ENCODE data around the gene TUG1. TPM values are rescaled to one million over a fixed set of nuclear protein-coding genes. Genes with fewer than 3 reads are reported as not detected.

Gene TUG1
- total RNA-seq, 1 donor from 2014 or later = 74.7 TPM

DNA sequence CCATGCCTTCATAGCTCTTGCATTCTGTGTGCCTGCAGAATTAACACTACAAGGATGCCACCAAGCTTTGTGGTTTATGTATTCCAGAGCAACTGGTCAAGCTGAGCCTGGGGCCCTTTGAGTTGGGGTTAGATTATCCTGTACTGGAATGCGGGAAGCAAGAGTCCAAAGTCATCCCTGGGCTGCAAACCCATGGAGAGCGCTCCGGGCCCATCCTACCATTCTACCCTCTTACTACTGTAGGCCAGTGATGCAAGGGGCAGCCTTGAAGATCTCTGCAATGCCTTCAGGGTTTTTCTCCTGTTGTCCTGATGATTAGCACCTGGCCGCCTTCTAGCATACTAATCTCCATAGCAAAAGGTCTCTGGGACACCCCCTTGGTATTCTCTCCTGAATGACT lies 51.3 kb downstream of the TUG1 start:
- H3K4me3 Mint-ChIP-seq (ENCODE audit: unreplicated experiment) = no peak overlapping the region
- no peaks in the 10 kb centered on the region for H3K27me3 Mint-ChIP-seq (ENCODE audit: low read depth)
- no peak overlapping the region for H3K27ac Mint-ChIP-seq (ENCODE audit: unreplicated experiment)
- H3K36me3 Mint-ChIP-seq (ENCODE audit: low read depth) = no peaks in the 10 kb centered on the region
- DNase-seq (ENCODE audit: low spot score) = no peak
- H3K9me3 Mint-ChIP-seq (ENCODE audit: low read depth) = no peaks in the 10 kb centered on the region
- TF ChIP-seq, protein P1, sequence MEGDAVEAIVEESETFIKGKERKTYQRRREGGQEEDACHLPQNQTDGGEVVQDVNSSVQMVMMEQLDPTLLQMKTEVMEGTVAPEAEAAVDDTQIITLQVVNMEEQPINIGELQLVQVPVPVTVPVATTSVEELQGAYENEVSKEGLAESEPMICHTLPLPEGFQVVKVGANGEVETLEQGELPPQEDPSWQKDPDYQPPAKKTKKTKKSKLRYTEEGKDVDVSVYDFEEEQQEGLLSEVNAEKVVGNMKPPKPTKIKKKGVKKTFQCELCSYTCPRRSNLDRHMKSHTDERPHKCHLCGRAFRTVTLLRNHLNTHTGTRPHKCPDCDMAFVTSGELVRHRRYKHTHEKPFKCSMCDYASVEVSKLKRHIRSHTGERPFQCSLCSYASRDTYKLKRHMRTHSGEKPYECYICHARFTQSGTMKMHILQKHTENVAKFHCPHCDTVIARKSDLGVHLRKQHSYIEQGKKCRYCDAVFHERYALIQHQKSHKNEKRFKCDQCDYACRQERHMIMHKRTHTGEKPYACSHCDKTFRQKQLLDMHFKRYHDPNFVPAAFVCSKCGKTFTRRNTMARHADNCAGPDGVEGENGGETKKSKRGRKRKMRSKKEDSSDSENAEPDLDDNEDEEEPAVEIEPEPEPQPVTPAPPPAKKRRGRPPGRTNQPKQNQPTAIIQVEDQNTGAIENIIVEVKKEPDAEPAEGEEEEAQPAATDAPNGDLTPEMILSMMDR (IDR thresholded peaks at IDR 0.05) = no peak
- H3K4me1 Mint-ChIP-seq (ENCODE audit: low read depth) = no peaks in the 10 kb centered on the region

DNA sequence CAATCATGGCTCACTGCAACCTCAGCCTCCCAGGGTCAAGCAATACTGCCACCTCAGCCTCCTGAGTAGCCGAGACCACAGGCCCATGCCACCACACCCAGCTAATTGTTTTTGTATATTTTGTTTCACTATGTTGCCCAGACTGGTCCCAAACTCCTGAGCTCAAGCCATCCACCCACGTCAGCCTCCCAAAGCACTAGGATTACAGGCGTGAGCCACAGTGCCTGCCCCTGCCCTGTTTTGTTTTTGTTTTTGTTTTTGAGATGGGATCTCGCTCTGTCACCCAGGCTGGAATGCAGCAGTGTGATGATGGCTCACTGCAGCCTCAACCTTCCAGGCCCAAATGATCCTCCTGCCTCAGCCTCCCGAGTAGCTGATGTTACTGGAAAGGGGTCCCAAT lies 53.5 kb downstream of the TUG1 start:
- H3K4me3 Mint-ChIP-seq (ENCODE audit: unreplicated experiment) = no peak overlapping the region
- no peaks in the 10 kb centered on the region for H3K36me3 Mint-ChIP-seq (ENCODE audit: low read depth)
- H3K9me3 Mint-ChIP-seq (ENCODE audit: low read depth) = no peaks in the 10 kb centered on the region
- H3K27ac Mint-ChIP-seq (ENCODE audit: unreplicated experiment) = no peak overlapping the region
- no peaks in the 10 kb centered on the region for H3K4me1 Mint-ChIP-seq (ENCODE audit: low read depth)
- TF ChIP-seq, protein P1 (IDR thresholded peaks at IDR 0.05) = no peak
- no peaks in the 10 kb centered on the region for H3K27me3 Mint-ChIP-seq (ENCODE audit: low read depth)
- no peak for DNase-seq (ENCODE audit: low spot score)

Other genes with a start within 250 kb of the TUG1 start
- 29.3 to 31.6 TPM (median 29.6 TPM) in 3 replicates for gene MORC2, start 491 bp upstream of the TUG1 start, total RNA-seq
- gene SMTN, start 112.1 kb downstream of the TUG1 start, total RNA-seq = 37.9 to 58.1 TPM (median 47.2 TPM) in 3 replicates
- gene SELENOM, start 138.3 kb downstream of the TUG1 start, total RNA-seq = 200 to 228 TPM (median 217 TPM) in 3 replicates
- 3.5 to 5.9 TPM (median 5.2 TPM) in 3 replicates for gene INPP5J, start 153.7 kb downstream of the TUG1 start, total RNA-seq
- gene PLA2G3, start 171.2 kb downstream of the TUG1 start, total RNA-seq = 0.07 to 0.13 TPM in 2 of 3 replicates, not detected in the other
- 28.6 to 36.9 TPM (median 35.8 TPM) in 3 replicates for gene RNF185, start 190.9 kb downstream of the TUG1 start, total RNA-seq
- gene LIMK2, start 243.0 kb downstream of the TUG1 start, total RNA-seq = 54.4 to 91.0 TPM (median 58.6 TPM) in 3 replicates